PC-9 (cell line): Measurements from ENCODE around the gene PEX26. TPM values are rescaled to one million over a fixed set of nuclear protein-coding genes. Genes with fewer than 3 reads are reported as not detected.
"Not testable (repeated sequence)": the region's sequence is repeated elsewhere in the genome, so short reads cannot be mapped to it uniquely, and the experiment has no call there.

Source experiments
- BruUV-seq: library from RNA; stranded (reverse); fragments of 400-500 nt; replicated peaks from 2 replicates; lab custom pipeline; 2021; lab: Mats Ljungman, UMichigan
- CTCF ChIA-PET: fragments of 300-600 bp; sonication (Branson Sonifier 250); formaldehyde crosslinking; loops from one replicate; lab custom pipeline; 2022; ENCODE audit warnings: antibody characterized with exemption; lab: Charles Lee
- POLR2A ChIA-PET: fragments of 300-600 bp; sonication (Branson Sonifier 250); formaldehyde crosslinking; loops from one replicate; lab custom pipeline; 2022; ENCODE audit warnings: antibody characterized with exemption; ENCODE audit not compliant: unreplicated experiment; lab: Charles Lee
- DNase-seq, 2 experiments: peaks; one replicate each; pipeline versions ENCODE4 v3.0.0 to v3.0.0-alpha.2; 2015 to 2022; ENCODE audit warnings: mixed read lengths in 1 of 2
- H2AFZ ChIP-seq: fragments of 200-600 bp; sonication (generic); 2 replicates; pipeline ENCODE4 v1.8.1; 2017; ENCODE audit warnings: antibody characterized with exemption
- H3F3A ChIP-seq: fragments of 200-600 bp; sonication (generic); 2 replicates; pipeline ENCODE4 v1.8.1; 2017; ENCODE audit warnings: antibody characterized with exemption, mild to moderate bottlenecking, low read depth; ENCODE audit not compliant: insufficient read depth
- H3K27ac ChIP-seq: fragments of 200-600 bp; sonication (generic); 2 replicates; pipeline ENCODE4 v1.6.1; 2016; ENCODE audit warnings: mixed run types
- H3K27me3 ChIP-seq: fragments of 200-600 bp; sonication (generic); 2 replicates; pipeline ENCODE4 v1.6.1; 2016; ENCODE audit warnings: low read depth, mixed run types; ENCODE audit not compliant: insufficient read depth
- H3K36me3 ChIP-seq: fragments of 200-600 bp; sonication (generic); 2 replicates; pipeline ENCODE4 v1.6.1; 2016; ENCODE audit warnings: low read depth, mixed run types
- H3K4me1 ChIP-seq: fragments of 200-600 bp; sonication (generic); replicated peaks from 2 replicates; pipeline ENCODE4 v1.6.1; 2016; ENCODE audit warnings: mixed run types; ENCODE audit not compliant: insufficient read depth
- H3K4me2 ChIP-seq: fragments of 200-600 bp; sonication (generic); 2 replicates; pipeline ENCODE4 v1.6.1; 2017; ENCODE audit warnings: mixed run types
- H3K4me3 ChIP-seq: fragments of 200-600 bp; sonication (generic); 2 replicates; pipeline ENCODE4 v1.6.1; 2016; ENCODE audit warnings: mixed run types
- H3K79me2 ChIP-seq: fragments of 200-600 bp; sonication (generic); 2 replicates; pipeline ENCODE4 v1.6.1; 2017; ENCODE audit warnings: low read depth, mixed run types
- H3K9me2 ChIP-seq: fragments of 200-600 bp; sonication (generic); 2 replicates; pipeline ENCODE4 v1.8.1; 2017; ENCODE audit warnings: mild to moderate bottlenecking; ENCODE audit not compliant: insufficient read depth
- H3K9me3 ChIP-seq: fragments of 200-600 bp; sonication (generic); 2 replicates; pipeline ENCODE4 v1.8.1; 2016; ENCODE audit warnings: low read depth; ENCODE audit not compliant: insufficient read depth
- H4K20me1 ChIP-seq: fragments of 200-600 bp; sonication (generic); 2 replicates; pipeline ENCODE4 v1.8.1; 2017; ENCODE audit not compliant: insufficient read depth
- EZH2 ChIP-seq: fragments of 200-600 bp; sonication (generic); IDR thresholded peaks from 2 replicates; pipeline ENCODE4 v1.8.0; 2017; ENCODE audit warnings: antibody characterized with exemption, low read depth
- intact Hi-C: fragments of 100-400 bp; cut with micrococcal nuclease; formaldehyde crosslinking; loops from one replicate; pipeline ENCODE4 v1.10.0; 2022; ENCODE audit not compliant: unreplicated experiment
- total RNA-seq: library from RNA; stranded (reverse); gene quantifications from 2 replicates; pipeline ENCODE4 v1.2.3, GENCODE V29; 2021
- TF ChIP-seq, protein P1 (sequence below): fragments of 200-600 bp; sonication (generic); conservative IDR thresholded peaks from 2 replicates; pipeline ENCODE4 v1.6.1; 2017; ENCODE audit warnings: mixed run types, antibody characterized with exemption, mild to moderate bottlenecking, moderate library complexity

Gene PEX26
- total RNA-seq, 1 experiment from 2014 or later = 30.0 TPM

DNA sequence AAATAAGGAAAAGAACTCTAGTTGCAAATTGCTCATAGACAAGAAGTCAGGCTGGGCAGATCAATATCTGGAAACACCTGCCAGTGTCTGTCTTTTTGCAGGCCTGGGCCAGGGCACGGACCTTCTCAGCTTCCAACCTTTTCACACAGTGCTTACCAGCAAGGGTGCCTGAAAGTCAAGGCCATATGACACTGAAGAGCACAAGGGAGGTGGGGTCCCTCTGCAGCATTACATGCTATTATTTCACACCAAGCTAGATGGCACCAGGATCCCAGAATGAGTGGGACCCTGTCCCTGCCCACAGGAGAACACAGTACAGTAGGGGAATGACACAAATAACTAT is 5.9 kb upstream of the PEX26 start:
- no TSS peak for BruUV-seq
- Histone ChIP-seq H3K4me3 (no peak overlapping the region), H3F3A (no peaks in the 10 kb centered on the region), H3K27me3 (no peaks in the 10 kb centered on the region), H3K4me1 (peaks cover 8% of the 10 kb centered on the region; the same call in 1 of the 2 replicates), H3K9me2 (no peaks in the 10 kb centered on the region), H3K36me3 (no peaks in the 10 kb centered on the region), H3K4me2 (no peak overlapping the region), H3K27ac (no peak overlapping the region), H4K20me1 (no peaks in the 10 kb centered on the region), H2AFZ (no peak overlapping the region), H3K9me3 (no peaks in the 10 kb centered on the region), H3K79me2 (peaks cover 5% of the 10 kb centered on the region)
- ChIA-PET POLR2A (no interaction called here), CTCF (interaction anchor here (0.7 kb wide), 1 partner anchor 80 kb away, joined by 3 read pairs; no protein-coding TSS in a partner anchor)
- DNase-seq = no peak
- intact Hi-C loops = no loop called here
- TF ChIP-seq EZH2 = no peak
- TF ChIP-seq, protein P1, sequence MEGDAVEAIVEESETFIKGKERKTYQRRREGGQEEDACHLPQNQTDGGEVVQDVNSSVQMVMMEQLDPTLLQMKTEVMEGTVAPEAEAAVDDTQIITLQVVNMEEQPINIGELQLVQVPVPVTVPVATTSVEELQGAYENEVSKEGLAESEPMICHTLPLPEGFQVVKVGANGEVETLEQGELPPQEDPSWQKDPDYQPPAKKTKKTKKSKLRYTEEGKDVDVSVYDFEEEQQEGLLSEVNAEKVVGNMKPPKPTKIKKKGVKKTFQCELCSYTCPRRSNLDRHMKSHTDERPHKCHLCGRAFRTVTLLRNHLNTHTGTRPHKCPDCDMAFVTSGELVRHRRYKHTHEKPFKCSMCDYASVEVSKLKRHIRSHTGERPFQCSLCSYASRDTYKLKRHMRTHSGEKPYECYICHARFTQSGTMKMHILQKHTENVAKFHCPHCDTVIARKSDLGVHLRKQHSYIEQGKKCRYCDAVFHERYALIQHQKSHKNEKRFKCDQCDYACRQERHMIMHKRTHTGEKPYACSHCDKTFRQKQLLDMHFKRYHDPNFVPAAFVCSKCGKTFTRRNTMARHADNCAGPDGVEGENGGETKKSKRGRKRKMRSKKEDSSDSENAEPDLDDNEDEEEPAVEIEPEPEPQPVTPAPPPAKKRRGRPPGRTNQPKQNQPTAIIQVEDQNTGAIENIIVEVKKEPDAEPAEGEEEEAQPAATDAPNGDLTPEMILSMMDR = no peak

DNA sequence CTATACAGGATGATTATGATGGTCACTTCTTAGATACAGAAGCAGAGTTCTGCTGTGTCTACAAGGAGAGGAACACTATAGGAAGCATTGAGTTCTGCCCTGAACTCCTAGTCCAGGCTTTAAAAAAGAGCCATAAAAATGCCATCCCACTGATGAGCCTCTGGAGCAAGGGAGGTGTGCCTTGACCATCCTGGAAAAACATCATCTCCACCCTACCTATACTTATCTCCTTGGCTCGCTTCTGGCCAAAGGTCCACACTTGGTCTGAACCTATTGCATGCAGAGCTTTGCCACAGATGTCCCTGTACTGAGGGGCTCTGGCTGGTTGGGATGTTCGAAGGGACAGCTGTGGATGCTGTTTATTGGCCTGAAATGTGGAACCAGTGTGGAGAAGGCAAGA is 4.3 kb upstream of the PEX26 start:
- H3K4me3 ChIP-seq = no peak overlapping the region
- TF ChIP-seq, protein P1 = no peak
- no peak for TF ChIP-seq EZH2
- no TSS peak for BruUV-seq
- H3K4me2 ChIP-seq = no peak overlapping the region
- no peak for DNase-seq
- no peaks in the 10 kb centered on the region for H3K9me3 ChIP-seq
- H2AFZ ChIP-seq = no peak overlapping the region
- H3K4me1 ChIP-seq = peaks cover 9% of the 10 kb centered on the region; the same call in 1 of the 2 replicates
- POLR2A ChIA-PET = no interaction called here
- no peaks in the 10 kb centered on the region for H4K20me1 ChIP-seq
- no peaks in the 10 kb centered on the region for H3K9me2 ChIP-seq
- no peaks in the 10 kb centered on the region for H3K27me3 ChIP-seq
- H3K27ac ChIP-seq = no peak overlapping the region
- no peaks in the 10 kb centered on the region for H3K36me3 ChIP-seq
- no peaks in the 10 kb centered on the region for H3F3A ChIP-seq
- CTCF ChIA-PET = no interaction called here
- intact Hi-C loops = no loop called here
- H3K79me2 ChIP-seq = peaks cover 16% of the 10 kb centered on the region

DNA sequence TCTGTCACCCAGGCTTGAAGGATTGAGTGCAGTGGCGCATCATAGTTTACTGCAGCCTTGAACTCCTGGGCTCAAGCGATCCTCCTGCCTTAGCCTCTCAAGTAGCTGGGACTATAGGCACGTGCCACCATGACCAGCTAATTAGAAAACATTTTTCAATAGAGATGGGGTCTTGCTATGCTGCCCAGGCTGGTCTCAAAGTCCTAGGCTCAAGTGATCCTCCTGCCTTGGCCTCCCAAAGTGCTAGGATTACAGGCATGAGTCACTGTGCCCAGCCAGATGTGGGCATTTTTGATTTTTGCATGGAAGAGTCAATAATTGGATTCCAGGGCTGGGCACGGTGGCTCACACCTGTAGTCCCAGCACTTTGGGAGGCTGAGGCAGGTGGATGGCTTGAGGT is 3.9 kb upstream of the PEX26 start:
- CTCF ChIA-PET, H3K9me3 ChIP-seq: not testable (repeated sequence)

More for the DNA sequence above, 3.9 kb upstream of the PEX26 start:
- POLR2A ChIA-PET, DNase-seq, H2AFZ ChIP-seq, H3K27ac ChIP-seq, H3K4me2 ChIP-seq, H4K20me1 ChIP-seq, H3F3A ChIP-seq, BruUV-seq, H3K4me3 ChIP-seq, H3K9me2 ChIP-seq, intact Hi-C loops, H3K27me3 ChIP-seq, H3K36me3 ChIP-seq: not testable (repeated sequence)
- Histone ChIP-seq H3K4me1 (peaks cover 11% of the 10 kb centered on the region), H3K79me2 (peaks cover 21% of the 10 kb centered on the region)
